H1 (cell line): ENCODE data around the gene MUC5AC. TPM values are rescaled to one million over a fixed set of nuclear protein-coding genes. Genes with fewer than 3 reads are reported as not detected.

Source experiments
- CTCF ChIA-PET: fragments of 300-600 bp; sonication (Branson Sonifier 250); formaldehyde crosslinking; loops from one replicate; lab custom pipeline; 2021; ENCODE audit not compliant: partially characterized antibody; lab: Charles Lee
- POLR2A ChIA-PET: fragments of 300-600 bp; sonication (Branson Sonifier 250); formaldehyde crosslinking; loops from one replicate; lab custom pipeline; 2021; ENCODE audit warnings: inconsistent platforms; ENCODE audit not compliant: partially characterized antibody; lab: Charles Lee
- DNase-seq, 2 experiments: peaks; one replicate each; pipeline versions ENCODE4 v3.0.0 to v3.0.0-alpha.2; 2010 to 2022; ENCODE audit warnings: low spot score in 2 of 2, low read depth in 1 of 2, mixed read lengths in 1 of 2
- FAIRE-seq: peaks from 2 replicates; lab custom pipeline; 2011; peaks lifted over from hg19 to GRCh38; lab: Jason Lieb, UNC
- H2AFZ ChIP-seq: 2 replicates; pipeline ENCODE4 v1.8.1; 2012; ENCODE audit warnings: low read length, inconsistent platforms
- H2AK5ac ChIP-seq: 2 replicates; pipeline ENCODE4 v1.6.1; 2013; ENCODE audit warnings: low read depth, low read length
- H2BK120ac ChIP-seq: replicated peaks from 2 replicates; pipeline ENCODE3; 2013; ENCODE audit warnings: low read depth, low read length, inconsistent platforms
- H2BK12ac ChIP-seq: 2 replicates; pipeline ENCODE4 v1.6.1; 2013; ENCODE audit warnings: low read depth, low read length
- H2BK15ac ChIP-seq: 2 replicates; pipeline ENCODE4 v1.6.1; 2013; ENCODE audit warnings: low read length
- H2BK20ac ChIP-seq: 2 replicates; pipeline ENCODE4 v1.6.1; 2013; ENCODE audit warnings: low read length
- H2BK5ac ChIP-seq: 2 replicates; pipeline ENCODE4 v1.6.1; 2013; ENCODE audit warnings: low read depth, low read length
- H3K14ac ChIP-seq: 2 replicates; pipeline ENCODE4 v1.6.1; 2013; ENCODE audit warnings: inconsistent platforms; ENCODE audit not compliant: insufficient read length
- H3K18ac ChIP-seq: 2 replicates; pipeline ENCODE4 v1.6.1; 2013; ENCODE audit warnings: low read length; ENCODE audit errors: extremely low read depth
- H3K23ac ChIP-seq: 2 replicates; pipeline ENCODE4 v1.6.1; 2013; ENCODE audit warnings: inconsistent platforms; ENCODE audit not compliant: insufficient read length
- H3K23me2 ChIP-seq: 2 replicates; pipeline ENCODE4 v1.6.1; 2013; ENCODE audit warnings: low read depth, low read length
- H3K27ac ChIP-seq: 2 replicates; pipeline ENCODE4 v1.6.1; 2011; ENCODE audit warnings: low read depth, low read length, inconsistent platforms
- H3K27me3 ChIP-seq, 4 experiments: replicated peaks in 1 of 4; 1 replicate in 1 of 4; 2 replicates in 3 of 4; pipeline versions ENCODE4 v1.6.1 to v1.8.1; 2011 to 2013; ENCODE audit warnings: low read length in 3 of 4, mild to moderate bottlenecking in 3 of 4, inconsistent platforms in 2 of 4, mixed read lengths in 2 of 4, moderate library complexity in 1 of 4; ENCODE audit not compliant: control insufficient read depth in 3 of 4, insufficient read depth in 3 of 4; ENCODE audit errors: extremely low read depth in 1 of 4
- H3K36me3 ChIP-seq, 4 experiments: 2 replicates each; pipeline versions ENCODE4 v1.6.1 to v1.8.1; 2011 to 2013; ENCODE audit warnings: mild to moderate bottlenecking in 4 of 4, low read length in 3 of 4, moderate library complexity in 2 of 4, control low read depth in 1 of 4, inconsistent platforms in 1 of 4; ENCODE audit not compliant: insufficient read depth in 4 of 4, control insufficient read depth in 2 of 4
- H3K4ac ChIP-seq: replicated peaks from 2 replicates; pipeline ENCODE3; 2013; ENCODE audit warnings: low read length, low read depth, mixed read lengths, inconsistent platforms; ENCODE audit not compliant: insufficient read length
- H3K4me1 ChIP-seq, 4 experiments: replicated peaks in 1 of 4; 1 replicate in 1 of 4; 2 replicates in 3 of 4; pipeline versions ENCODE4 v1.6.1 to v1.8.1; 2011 to 2013; ENCODE audit warnings: low read length in 3 of 4, inconsistent platforms in 2 of 4, mixed read lengths in 1 of 4; ENCODE audit not compliant: insufficient read depth in 4 of 4, control insufficient read depth in 3 of 4
- H3K4me2 ChIP-seq, 2 experiments: 2 replicates each; pipeline versions ENCODE4 v1.6.1 to v1.8.1; 2011 to 2013; ENCODE audit warnings: low read depth in 2 of 2, low read length in 2 of 2, control low read depth in 1 of 2, inconsistent platforms in 1 of 2, mild to moderate bottlenecking in 1 of 2; ENCODE audit not compliant: insufficient read depth in 1 of 2
- H3K4me3 ChIP-seq, 4 experiments: fragments of 200-600, 300-600 bp in 1 of 4; sonication (generic), shearing (Covaris generic), sonication (Bioruptor Twin) in 1 of 4; 2 replicates each; pipeline versions ENCODE4 v1.5.1 to v1.8.1; 2011 to 2016; ENCODE audit warnings: low read length in 4 of 4, low read depth in 3 of 4, control low read depth in 2 of 4, inconsistent platforms in 2 of 4, mild to moderate bottlenecking in 2 of 4, mixed read lengths in 1 of 4, moderate library complexity in 1 of 4; ENCODE audit not compliant: insufficient read depth in 2 of 4; ENCODE audit errors: extremely low read depth in 1 of 4
- H3K56ac ChIP-seq: replicated peaks from 2 replicates; pipeline ENCODE3; 2013; ENCODE audit warnings: low read depth, mild to moderate bottlenecking, mixed read lengths, low read length, inconsistent platforms; ENCODE audit not compliant: insufficient read length
- H3K79me1 ChIP-seq: 2 replicates; pipeline ENCODE4 v1.6.1; 2013; ENCODE audit warnings: low read depth, low read length, control low read depth
- H3K79me2 ChIP-seq, 2 experiments: 2 replicates each; pipeline versions ENCODE4 v1.6.1 to v1.8.1; 2012 to 2013; ENCODE audit warnings: low read length in 2 of 2, mild to moderate bottlenecking in 2 of 2, inconsistent platforms in 1 of 2; ENCODE audit not compliant: insufficient read depth in 2 of 2, control insufficient read depth in 1 of 2
- H3K9ac ChIP-seq, 4 experiments: replicated peaks in 1 of 4; 1 replicate in 1 of 4; 2 replicates in 3 of 4; pipeline versions ENCODE4 v1.6.1 to v1.8.1; 2011 to 2013; ENCODE audit warnings: low read depth in 3 of 4, low read length in 3 of 4, control low read depth in 2 of 4, mild to moderate bottlenecking in 2 of 4, moderate library complexity in 2 of 4, inconsistent platforms in 1 of 4; ENCODE audit errors: extremely low read depth in 1 of 4
- H3K9me3 ChIP-seq, 2 experiments: 2 replicates each; pipeline versions ENCODE4 v1.6.1 to v1.8.1; 2012 to 2013; ENCODE audit warnings: mild to moderate bottlenecking in 2 of 2, moderate library complexity in 2 of 2, control low read depth in 1 of 2, inconsistent platforms in 1 of 2, low read depth in 1 of 2, low read length in 1 of 2, mixed read lengths in 1 of 2; ENCODE audit not compliant: insufficient read depth in 2 of 2
- H4K20me1 ChIP-seq, 2 experiments: replicated peaks in 1 of 2; 2 replicates each; pipeline versions ENCODE3 to v1.8.1; 2011 to 2013; ENCODE audit warnings: inconsistent platforms in 2 of 2, low read length in 2 of 2, mild to moderate bottlenecking in 1 of 2; ENCODE audit not compliant: insufficient read depth in 2 of 2, control insufficient read depth in 1 of 2
- H4K5ac ChIP-seq: 2 replicates; pipeline ENCODE4 v1.6.1; 2013; ENCODE audit warnings: low read length, low read depth, mixed read lengths, inconsistent platforms; ENCODE audit not compliant: insufficient read length
- H4K8ac ChIP-seq: 2 replicates; pipeline ENCODE4 v1.8.0; 2013; ENCODE audit warnings: mild to moderate bottlenecking, moderate library complexity, low read length, inconsistent platforms; ENCODE audit not compliant: insufficient read depth; ENCODE audit errors: extremely low read depth
- H4K91ac ChIP-seq: replicated peaks from 2 replicates; pipeline ENCODE3; 2013; ENCODE audit warnings: low read length, mixed read lengths, inconsistent platforms; ENCODE audit not compliant: insufficient read length
- EP300 ChIP-seq, 2 experiments: IDR thresholded peaks; 1 replicate in 1 of 2; 2 replicates in 1 of 2; pipeline ENCODE4 v1.6.1; 2011 to 2012; ENCODE audit warnings: low read depth in 2 of 2, low read length in 2 of 2, mild to moderate bottlenecking in 2 of 2, borderline replicate concordance in 1 of 2, inconsistent platforms in 1 of 2, moderate library complexity in 1 of 2
- HDAC6 ChIP-seq: IDR thresholded peaks from one replicate; pipeline ENCODE4 v1.7.1; 2012; ENCODE audit warnings: low read depth, mild to moderate bottlenecking, inconsistent platforms, low read length, moderate library complexity
- KDM4A ChIP-seq: IDR thresholded peaks from one replicate; pipeline ENCODE4 v1.7.1; 2012; ENCODE audit warnings: low read depth, mild to moderate bottlenecking, moderate library complexity, low read length, inconsistent platforms; ENCODE audit not compliant: severe bottlenecking
- RXRA ChIP-seq: IDR thresholded peaks from 2 replicates; pipeline ENCODE4 v1.6.1; 2011; ENCODE audit warnings: low read depth, mild to moderate bottlenecking, low read length, moderate library complexity; ENCODE audit not compliant: insufficient read depth
- SAP30 ChIP-seq: fragments of 300-600 bp; sonication (generic); IDR thresholded peaks from 2 replicates; pipeline ENCODE4 v1.7.1; 2012; ENCODE audit warnings: low read length, moderate library complexity, mild to moderate bottlenecking, inconsistent platforms; ENCODE audit not compliant: insufficient read depth, insufficient replicate concordance
- SIX5 ChIP-seq: IDR thresholded peaks from 2 replicates; pipeline ENCODE4 v1.6.1; 2011; ENCODE audit warnings: mild to moderate bottlenecking, low read depth, low read length
- TBP ChIP-seq: IDR thresholded peaks from 2 replicates; pipeline ENCODE4 v1.6.1; 2011; ENCODE audit warnings: low read depth, low read length, improper control_type of control experiment
- whole genome bisulfite sequencing, 2 experiments: shearing (Covaris generic) in 1 of 2; methylation state at CpG; one replicate each; pipeline versions ENCODE4 v1.1.6 to v1.1.7; 2013 to 2015; ENCODE audit warnings: low lambda C conversion rate in 2 of 2, mixed read lengths in 2 of 2, inconsistent platforms in 1 of 2, low coverage in 1 of 2, missing lambda C conversion rate in 1 of 2; ENCODE audit not compliant: insufficient replicate concordance in 2 of 2, insufficient coverage in 1 of 2, insufficient read length in 1 of 2; ENCODE audit errors: extremely low coverage in 1 of 2, missing lambda C conversion rate in 1 of 2; 5-methylcytosine and 5-hydroxymethylcytosine counted together
- polyA plus RNA-seq, 7 experiments: library from polyadenylated mRNA; depleted of rRNA in 3 of 7; stranded (reverse) in 5 of 7; unstranded in 2 of 7; fragments of >200 nt in 5 of 7; fragments of 200-250 nt in 2 of 7; gene quantifications; 1 replicate in 5 of 7; 2 replicates in 1 of 7; 4 replicates in 1 of 7; pipeline versions ENCODE4 v1.2.1 to v1.2.3, GENCODE V29; 2011 to 2013; ENCODE audit warnings: missing spikeins in 2 of 7, mixed read lengths in 2 of 7
- total RNA-seq: library from RNA; stranded (reverse); fragmentation: NEBNext Ultra II Directional; extraction: Animal tissue kit (Norgen Biotek cat#: 25700); gene quantifications from 2 replicates; pipeline ENCODE4 v1.2.1, GENCODE V29; 2021
- TF ChIP-seq, protein P1 (sequence below): IDR thresholded peaks from 2 replicates; pipeline ENCODE4 v1.6.1; 2012; ENCODE audit warnings: low read length, inconsistent platforms

Gene MUC5AC
- total and polyA plus RNA-seq, 2 of the 8 experiments (the other 6 are each of a cell fraction or from before 2014, with no cell fraction given): not detected

- H4K5ac ChIP-seq: no peak overlapping the region
- DNase-seq: peak in 1 of 2 experiments; percentile 33
- no peaks in the 10 kb centered on the region for H4K20me1 ChIP-seq
- H3K79me2 ChIP-seq: no peaks in the 10 kb centered on the region
- H3K4me3 ChIP-seq: no peak overlapping the region
- no peaks in the 10 kb centered on the region for H3K79me1 ChIP-seq
- H3K4ac ChIP-seq: no peak overlapping the region
- TF ChIP-seq RXRA (no peak), KDM4A (no peak), SIX5 (no peak), HDAC6 (no peak), EP300 (IDR thresholded peaks at IDR 0.05; ENCODE audit: borderline replicate concordance in 1 of 2, low read depth in 2 of 2, low read length in 2 of 2) (no peak), TBP (no peak), SAP30 (no peak)
- TF ChIP-seq, protein P1, sequence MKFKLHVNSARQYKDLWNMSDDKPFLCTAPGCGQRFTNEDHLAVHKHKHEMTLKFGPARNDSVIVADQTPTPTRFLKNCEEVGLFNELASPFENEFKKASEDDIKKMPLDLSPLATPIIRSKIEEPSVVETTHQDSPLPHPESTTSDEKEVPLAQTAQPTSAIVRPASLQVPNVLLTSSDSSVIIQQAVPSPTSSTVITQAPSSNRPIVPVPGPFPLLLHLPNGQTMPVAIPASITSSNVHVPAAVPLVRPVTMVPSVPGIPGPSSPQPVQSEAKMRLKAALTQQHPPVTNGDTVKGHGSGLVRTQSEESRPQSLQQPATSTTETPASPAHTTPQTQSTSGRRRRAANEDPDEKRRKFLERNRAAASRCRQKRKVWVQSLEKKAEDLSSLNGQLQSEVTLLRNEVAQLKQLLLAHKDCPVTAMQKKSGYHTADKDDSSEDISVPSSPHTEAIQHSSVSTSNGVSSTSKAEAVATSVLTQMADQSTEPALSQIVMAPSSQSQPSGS: no peak
- TF ChIP-seq, all 59 proteins: peak for 0
- no peak overlapping the region for H2BK20ac ChIP-seq
- H2AK5ac ChIP-seq: no peak overlapping the region
- H2BK5ac ChIP-seq: no peak overlapping the region
- no peak overlapping the region for H3K14ac ChIP-seq
- no peak overlapping the region for H2BK15ac ChIP-seq
- no peaks in the 10 kb centered on the region for H3K36me3 ChIP-seq
- H3K4me1 ChIP-seq: no peaks in the 10 kb centered on the region; a peak in 1 of 7 replicates
- H4K8ac ChIP-seq: peak overlapping the region; percentile 5; the same call in 1 of the 2 replicates
- H3K56ac ChIP-seq: no peak overlapping the region
- FAIRE-seq: no peak
- no peak overlapping the region for H2BK120ac ChIP-seq
- H3K23me2 ChIP-seq: no peaks in the 10 kb centered on the region
- H2BK12ac ChIP-seq: no peak overlapping the region
- ChIA-PET CTCF (interaction anchor here (1.0 kb wide), 1 partner anchor 33 kb away, joined by 3 read pairs; no protein-coding TSS in a partner anchor), POLR2A (no interaction called here)
- no peak overlapping the region for H2AFZ ChIP-seq
- no peak overlapping the region for H3K18ac ChIP-seq
- H3K27me3 ChIP-seq: no peaks in the 10 kb centered on the region
- no peak overlapping the region for H4K91ac ChIP-seq
- no peak overlapping the region for H3K9ac ChIP-seq
- H3K27ac ChIP-seq: no peak overlapping the region
- no peaks in the 10 kb centered on the region; a peak in 1 of 4 replicates for H3K9me3 ChIP-seq
- 83% methylated on average over 2 of the region's 21 CpGs; no CpG with 5 or more reads in 1 of the 2 experiments for WGBS, 2 experiments
- H3K23ac ChIP-seq: no peak overlapping the region
- H3K4me2 ChIP-seq: no peak overlapping the region
Observed at GRCh38 chr11:1233351-1234053, 75.7 kb downstream of the MUC5AC start.
